ENCODE results near the gene PRTFDC1.

- TF ChIP-seq CTCF (IDR thresholded peaks at IDR 0.05) (no peak), POLR2A (IDR thresholded peaks at IDR 0.05) (no peak)
These were observed 52.8 kb downstream of the PRTFDC1 start for GRCh38 chr10:24899571-24899970.

All from heart left ventricle (tissue), 13 donors.